Stimulated activated CD8-positive, alpha-beta memory T cell treated with anti-CD3 and anti-CD28 coated beads, Interleukin-15, amount 100 ng/mL, for 1 hour (primary cell): ENCODE measurements around the gene GRID1.
"Not testable (repeated sequence)": the region's sequence is repeated elsewhere in the genome, so short reads cannot be mapped to it uniquely, and the experiment has no call there.

Experiments used
- DNase-seq: peaks from one replicate; pipeline ENCODE4 v3.0.0-alpha.2; 2020; ENCODE audit warnings: low read depth

The GRID1 gene

DNA sequence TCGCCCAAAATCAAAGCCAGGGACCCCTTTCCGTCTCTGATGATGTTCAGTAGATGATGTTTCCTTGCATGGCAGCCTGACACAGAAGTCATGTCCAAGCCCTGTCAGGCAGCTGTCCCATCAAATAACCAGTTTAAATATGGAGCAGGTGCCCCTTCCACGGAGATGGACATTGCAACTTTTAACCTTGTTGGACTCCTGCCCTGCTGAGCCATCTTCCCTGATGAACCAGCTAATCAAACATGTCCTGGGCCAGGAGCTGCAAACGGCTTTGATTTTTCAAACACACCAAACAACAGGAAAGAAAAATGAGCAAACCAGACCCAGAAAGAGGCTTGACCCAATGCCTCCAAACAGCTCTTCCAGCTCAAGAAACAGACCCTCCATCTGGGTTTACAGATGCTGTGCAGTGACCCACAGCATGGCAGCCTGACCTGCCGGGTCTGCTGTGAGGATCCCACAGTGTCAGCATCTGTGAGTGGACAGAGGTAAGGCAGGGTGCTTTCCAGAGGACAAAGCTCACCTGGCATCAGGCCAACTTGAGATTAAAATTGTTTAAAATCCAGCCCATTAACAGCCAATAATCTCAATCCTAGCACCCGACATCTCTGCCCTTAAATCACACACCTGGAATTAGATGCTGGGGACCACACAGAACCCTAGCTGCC, 372.6 kb downstream of the GRID1 start:
- no peak for DNase-seq

DNA sequence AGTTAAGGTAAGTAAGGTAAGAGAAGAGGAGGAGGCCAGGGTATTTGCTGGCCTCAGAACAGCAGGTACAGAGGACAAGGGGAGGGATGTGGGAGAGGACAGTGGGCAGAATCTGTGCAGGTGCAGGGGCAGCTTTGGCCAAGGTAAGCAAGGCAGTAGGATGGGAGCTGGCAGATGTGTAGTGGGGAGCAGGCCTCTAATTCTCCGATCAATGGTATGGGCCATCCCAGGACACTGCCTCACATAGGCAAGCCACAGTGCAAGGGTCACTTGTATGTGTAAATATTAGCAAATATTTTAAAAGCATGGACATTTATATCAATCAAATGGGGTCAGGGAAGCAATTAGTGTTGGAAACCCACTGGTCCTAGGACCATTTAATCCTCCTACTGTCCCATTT, 373.5 kb downstream of the GRID1 start:
- DNase-seq, result no peak

DNA sequence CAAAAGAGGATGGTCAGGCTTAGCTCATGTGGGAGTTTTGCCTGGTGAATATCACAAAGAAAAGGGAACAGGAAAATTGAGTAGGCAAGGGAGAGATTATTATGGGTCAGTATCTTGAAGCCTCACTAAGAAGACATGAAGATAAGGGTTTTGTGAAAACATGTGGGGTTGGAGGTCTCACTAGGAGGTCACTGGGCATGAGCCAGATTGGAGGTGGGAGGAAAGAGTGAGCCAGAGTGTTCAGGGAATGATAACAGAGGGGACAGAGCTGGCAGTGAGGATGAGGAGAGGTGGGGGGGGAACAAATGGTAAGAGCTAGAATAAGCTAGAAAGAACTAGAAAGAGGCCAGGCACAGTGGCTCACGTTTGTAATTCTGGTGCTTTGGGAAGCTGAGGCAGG, 374.3 kb downstream of the GRID1 start:
- DNase-seq, result no peak

DNA sequence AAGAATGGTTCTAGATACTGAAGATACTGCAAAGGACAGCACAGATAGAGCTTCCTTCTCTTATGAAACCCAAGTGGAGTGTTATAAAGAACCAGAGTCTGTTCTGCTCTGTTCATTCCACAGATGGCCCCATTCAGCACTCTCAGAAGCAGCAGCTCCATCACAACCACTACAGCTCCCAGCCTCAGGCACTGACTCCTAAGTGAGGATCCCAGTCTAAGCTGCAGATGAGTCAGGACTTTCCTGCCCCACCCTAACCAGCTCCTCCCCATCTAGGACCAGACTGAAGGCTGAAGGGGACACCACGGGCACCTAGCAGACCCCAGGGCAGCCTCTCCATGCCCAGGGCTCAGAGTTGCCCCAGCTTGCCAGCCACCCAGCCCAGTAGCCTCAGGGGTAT, 379.8 kb downstream of the GRID1 start:
- no peak for DNase-seq

DNA sequence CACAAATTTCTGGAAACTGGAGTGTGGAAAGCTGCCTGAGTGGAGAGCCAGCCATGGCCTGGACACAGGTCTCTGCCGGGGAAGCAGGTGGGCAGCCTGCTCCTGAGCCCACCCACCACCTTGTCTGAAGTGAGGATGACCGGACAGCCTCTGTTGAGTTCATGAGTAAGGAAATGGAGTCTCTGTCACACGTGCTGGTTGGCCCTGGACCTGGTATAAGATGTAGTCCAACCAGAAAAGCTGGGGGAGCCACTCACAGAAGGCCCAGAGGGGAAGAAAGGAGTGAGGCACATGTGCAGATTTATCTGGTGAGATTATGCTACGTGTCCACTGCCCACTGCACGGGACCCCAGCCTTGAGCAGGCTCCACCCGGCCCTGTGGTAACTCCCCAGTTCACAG, 383.5 kb downstream of the GRID1 start:
- DNase-seq, result no peak

DNA sequence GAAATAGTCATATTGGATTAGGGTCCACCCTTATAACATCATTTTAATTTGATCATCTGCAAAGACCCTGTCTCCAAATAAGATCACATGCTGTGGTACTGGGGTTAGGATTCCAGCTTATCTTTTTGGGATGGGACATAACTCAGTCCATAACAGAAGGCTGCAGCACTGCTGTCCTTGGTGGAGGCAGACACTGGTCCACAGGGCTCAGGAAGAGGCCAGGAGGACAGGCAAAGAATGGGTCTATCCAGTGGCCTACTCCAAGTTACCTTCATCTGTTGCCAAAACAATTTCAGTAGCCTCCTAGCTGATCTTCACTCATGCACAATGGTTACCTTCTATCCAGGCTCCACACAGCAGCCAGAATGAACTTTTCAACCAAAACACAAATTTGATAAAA, 387.0 kb downstream of the GRID1 start:
- DNase-seq, result no peak

DNA sequence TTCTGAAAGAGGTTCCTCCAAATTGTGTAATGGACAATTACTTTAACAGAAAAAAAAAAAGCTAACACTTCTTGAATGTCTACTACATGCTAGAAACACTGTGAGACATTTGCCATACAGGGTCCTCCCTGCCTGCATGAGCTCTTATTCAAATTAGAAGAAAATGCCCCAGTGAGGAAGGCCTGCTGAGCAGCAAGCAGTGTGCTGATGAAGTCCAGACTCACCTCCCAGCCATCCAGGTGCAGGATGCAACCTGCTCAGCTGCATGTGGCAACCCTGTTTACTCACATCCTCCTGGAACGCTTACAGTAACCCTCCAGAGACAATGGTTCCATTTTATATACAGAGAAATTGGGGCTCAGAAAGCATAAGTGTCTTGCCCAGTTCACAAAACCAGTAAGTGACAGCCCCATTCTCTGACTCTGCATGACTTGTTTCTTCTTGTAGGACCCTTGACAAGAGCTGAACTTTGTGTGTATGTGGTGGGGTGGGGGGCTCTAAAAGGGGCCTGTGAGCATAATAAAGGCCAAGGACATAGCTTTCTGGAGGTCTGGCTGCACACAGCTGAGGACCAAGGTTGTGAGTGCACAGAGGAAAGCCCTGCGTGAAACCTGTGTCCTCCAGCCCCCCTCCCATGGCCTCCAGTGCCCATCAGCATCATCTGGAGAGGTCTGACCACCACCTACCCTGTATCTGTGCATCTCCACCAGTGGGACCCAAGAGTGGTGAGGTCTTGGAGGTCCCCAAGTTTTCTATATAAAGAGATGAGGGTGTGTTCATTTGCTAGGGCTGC, 387.8 kb downstream of the GRID1 start:
- no peak for DNase-seq

DNA sequence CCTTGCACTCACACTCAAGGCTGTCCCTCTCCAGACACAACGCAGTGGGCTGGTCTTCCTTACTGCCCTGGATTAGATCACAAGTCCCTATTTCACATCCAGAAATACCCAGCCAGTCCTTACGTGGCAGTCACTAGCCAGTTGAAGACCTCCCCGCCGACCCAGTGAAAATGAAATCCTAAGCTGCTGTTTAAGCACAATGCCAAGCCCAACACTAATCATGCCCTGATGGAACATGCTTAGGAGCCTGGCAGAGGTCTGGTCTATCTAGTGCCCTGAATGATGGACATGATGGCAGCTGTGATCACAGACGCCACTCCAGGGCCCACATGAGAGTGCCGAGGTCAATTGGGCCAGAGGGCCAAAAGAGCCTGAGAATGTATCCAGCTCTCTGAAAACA, 389.0 kb downstream of the GRID1 start:
- no peak for DNase-seq

DNA sequence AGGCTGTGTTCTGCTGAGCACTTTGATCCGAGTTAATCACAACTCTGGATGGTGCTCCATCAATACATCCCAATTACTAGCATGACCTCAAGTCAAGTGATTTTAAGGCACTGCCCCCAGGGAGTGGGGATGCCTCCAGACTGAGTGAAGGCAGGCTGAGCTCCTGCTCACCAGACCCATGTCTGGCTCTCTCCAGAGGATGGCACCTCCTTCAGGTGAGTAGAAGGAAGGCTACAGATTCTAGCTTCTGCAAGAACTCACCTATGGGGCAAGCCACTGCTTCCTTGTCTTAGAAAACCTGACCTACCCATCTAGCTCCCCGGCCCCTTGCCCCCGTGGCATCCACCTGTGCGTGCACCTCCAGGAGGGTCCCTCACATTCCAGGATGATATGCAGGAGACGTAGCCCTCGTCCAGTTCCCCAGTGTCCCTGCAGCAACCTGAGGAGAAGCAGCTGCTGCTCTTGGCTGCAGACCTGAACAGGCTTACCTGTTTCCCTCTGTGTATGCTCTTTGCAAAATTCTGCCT, 390.3 kb downstream of the GRID1 start:
- DNase-seq, result no peak

DNA sequence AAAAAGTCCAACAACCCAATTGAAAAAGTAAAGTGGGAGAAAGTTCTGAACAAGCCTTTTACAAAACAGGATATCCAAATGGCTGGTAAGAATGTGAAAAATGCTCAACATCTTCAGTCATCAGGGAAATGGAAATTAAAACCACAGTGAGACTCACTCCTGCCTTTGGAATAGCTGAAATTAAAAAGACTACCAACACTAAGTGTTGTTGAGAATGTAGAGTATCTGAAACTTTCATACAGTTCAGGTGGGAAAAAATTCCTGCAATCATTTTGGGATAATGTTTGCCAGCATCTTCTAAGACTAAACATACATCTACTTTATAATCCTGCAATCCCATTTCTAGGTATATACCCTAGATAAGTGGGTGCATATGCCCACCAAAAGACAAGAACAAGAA, 395.1 kb downstream of the GRID1 start:
- DNase-seq, result no peak

DNA sequence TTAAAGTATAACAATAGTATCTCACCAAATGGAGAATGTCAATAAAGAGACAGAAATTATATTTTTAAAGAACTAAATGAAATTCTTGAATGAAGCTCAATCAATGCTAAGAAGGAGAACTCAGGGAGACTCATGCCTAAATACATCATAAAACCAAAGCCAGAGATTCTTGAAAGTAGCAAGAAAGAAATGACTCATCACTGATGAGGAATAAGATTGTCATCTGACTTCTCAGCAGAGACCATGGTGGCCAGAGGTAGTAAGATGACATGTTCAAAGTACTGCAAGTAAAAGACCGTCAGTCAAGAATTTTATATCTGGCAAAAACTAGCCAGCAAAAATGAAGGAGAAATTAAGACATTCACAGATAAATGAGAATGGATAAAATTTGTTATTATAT, 399.0 kb downstream of the GRID1 start:
- no peak for DNase-seq

DNA sequence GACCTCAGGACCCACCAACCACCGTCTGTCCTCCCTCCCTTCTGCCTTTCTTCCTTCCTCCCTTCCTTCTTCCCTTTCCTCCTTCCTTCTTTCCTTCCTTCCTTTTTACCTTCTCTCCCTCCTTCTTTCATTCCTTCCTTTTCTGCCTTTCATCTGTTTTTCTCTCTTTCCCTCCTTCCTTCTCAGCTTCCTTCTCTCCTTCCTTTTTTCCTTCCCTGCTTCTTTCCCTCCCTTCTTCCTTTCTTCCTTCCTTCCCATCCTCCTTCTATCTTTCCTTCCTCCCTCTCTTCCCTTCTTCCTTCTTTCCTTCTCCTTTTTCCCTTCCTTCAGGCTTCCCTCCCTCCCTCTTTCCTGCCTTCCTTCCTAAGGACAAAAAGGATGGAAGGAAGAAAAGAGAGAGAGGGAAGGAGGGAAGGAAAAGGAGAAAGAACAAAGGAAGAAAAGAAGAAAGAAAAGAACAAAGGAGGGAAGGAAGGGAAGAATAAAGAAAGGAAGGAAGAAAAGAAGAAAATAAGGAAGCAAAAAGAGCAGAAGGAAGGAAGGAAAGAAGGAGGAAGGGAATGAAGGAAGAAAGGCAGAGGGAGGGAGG, 405.0 kb downstream of the GRID1 start:
- no peak for DNase-seq

DNA sequence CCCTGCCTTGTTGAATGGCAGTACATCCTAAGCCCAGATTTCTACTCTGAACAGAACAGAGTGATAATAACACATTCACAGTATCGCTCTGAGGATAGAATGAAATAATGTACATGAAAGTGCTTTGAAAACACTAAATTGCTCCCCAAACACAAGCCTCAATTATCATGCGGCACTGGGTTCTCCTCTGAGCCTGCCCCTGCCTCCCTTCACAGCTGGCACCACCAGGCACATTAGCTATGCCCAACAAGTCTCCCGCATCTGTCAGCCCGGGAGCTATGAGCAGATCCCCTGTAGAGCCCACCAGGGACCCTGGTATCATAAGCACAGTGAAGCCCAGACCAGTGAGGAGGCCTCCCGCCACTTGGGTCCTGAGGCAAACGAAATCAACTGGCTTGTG, 405.5 kb downstream of the GRID1 start:
- no peak for DNase-seq

DNA sequence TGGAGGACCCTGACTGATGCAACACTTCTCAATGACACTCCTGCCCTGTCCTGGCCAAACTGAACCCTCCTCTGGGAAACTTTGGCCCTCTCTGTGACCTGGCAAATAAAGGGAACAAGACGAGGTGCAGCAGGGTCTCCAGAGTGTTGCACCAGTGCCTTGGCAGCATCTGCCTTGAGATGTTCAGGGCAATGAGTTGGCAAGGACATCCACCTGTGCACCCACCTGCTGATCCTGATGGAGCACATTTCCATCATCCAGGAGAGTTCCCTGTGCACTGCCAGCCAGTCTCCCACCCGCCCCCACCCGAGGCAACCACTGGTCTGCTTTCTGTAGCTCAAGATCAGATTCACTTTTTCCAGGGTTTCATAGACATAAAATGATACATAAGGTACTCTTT, 407.4 kb downstream of the GRID1 start:
- DNase-seq, result no peak

DNA sequence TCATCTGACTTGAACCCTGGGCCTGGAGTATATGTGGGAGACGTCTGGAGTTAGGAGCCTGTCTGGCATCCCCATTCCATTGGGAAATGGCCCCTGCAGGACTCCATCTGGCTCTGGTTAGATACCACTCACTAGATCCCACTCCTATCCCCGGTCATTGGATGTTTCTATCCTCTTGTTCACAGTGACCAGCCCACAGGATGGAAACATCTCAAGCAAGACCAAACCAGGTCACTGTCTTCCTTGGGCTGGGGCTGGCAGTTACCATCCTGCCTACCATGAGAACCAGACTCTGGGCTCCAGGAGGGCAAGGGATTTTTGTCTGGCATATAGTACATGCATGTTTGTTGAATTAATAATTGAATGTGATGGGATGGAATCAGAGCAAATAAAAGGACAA, 415.7 kb downstream of the GRID1 start:
- DNase-seq, result no peak

DNA sequence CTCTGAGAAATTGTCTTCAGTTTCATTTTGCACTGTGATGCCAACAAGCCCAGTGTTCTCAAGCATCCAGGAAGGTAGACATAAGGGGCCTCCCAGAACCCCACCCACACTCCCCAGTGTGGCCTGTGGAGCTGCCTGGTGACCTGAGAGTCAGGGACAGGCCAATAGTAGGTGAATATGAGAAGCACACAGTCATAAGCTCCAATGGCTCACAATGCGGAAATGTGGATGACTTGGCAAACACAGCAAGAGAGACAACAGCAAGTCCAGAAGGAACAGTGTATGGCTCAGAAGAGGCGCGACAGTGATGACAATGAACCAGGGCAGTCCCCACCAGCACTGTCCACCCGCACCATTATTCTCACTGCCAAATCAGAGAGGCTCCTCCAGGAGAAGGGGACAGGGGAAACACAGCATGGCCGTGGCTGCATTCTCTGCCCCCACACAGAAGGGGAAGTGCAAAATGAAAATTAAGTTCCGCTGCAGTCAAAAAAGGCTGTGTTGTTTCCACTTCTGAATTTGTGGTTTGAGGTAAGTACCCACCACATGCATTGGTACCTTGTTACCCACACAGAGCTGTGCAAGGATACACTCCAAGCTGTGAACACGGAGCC, 419.8 kb downstream of the GRID1 start:
- no peak for DNase-seq

DNA sequence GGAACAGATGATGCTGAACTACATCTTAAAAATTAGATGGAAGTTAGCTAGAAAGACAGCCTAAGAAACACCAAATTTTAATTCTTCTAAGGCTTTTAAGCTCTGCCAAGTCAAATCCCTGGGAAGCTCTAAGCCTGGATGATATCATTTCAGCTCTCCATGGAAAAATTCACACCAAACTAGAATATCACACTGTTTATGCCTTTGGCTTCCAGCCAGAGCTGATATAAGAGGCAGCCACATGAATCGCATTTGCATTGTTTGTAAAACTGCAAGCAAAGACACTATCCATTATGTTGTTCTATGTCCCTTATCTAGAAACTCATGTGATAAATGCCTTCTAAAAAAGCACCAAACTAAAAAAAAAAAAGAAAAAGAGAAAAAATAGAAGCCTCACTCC, 430.4 kb downstream of the GRID1 start:
- no peak for DNase-seq

DNA sequence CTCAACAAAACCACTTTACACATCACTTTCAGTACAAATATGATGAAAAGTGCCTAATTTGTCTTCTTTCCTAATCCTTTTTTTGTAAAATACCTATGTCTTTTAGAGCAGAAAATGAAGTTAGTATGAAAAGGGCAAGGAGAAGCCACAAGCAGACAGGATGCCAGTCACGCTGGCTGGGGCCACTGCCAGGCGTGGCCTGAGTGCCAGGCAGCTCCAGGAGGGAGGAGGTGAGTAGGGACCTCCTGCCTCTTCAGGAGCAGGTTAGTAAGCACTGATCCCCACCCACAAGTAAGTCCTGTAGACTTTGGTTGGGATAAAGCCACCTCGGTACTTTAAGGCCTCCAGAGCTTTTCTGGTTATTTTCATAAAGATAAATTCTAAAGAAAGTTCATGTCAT, 432.0 kb downstream of the GRID1 start:
- no peak for DNase-seq

DNA sequence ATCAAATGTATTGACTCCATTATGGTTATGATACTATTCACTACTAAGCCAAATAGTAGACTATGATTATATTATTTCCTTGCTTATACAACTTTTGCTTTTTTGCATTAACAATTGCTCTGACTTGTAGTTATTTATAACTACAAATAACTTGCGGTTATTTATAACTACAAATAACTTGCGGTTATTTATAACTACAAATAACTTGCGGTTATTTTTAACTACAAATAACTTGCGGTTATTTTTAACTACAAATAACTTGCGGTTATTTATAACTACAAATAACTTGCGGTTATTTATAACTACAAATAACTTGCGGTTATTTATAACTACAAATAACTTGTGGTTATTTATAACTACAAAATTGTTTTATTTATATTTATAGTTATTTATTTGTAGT, 436.6 kb downstream of the GRID1 start:
- not testable (repeated sequence) for DNase-seq

DNA sequence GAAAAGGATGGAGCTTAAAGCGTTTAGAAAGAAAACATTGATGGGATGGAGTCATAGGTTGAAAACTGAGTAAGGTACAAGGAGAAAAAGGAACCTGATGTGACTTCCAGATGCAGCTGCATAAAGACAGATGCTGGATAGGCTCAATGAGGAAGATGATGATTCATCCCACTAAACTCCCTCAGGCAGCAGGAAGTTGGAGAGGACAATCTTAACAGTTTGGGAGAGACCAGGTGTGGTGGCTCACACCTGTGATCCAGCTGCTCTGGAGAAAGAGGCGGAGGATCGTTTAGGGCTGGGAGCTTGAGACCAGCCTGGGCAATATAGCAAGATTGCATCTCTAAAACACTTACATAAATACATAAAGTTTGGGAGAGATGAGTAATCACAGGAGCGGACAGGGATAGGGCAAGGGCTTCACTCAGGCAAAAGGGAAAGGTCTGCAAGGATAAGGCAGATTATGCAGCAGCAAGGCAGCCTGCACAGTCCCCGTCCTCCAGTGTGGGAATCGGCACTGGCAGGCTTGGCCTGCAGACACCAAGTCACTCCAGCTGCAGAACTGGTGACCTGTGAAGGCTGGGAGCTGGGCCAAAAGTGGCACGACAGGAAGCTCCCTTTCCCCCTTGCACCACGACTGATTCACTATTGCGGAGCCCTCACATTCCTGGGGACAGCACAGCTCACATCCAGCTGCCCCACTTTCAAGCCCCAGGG, 438.5 kb downstream of the GRID1 start:
- DNase-seq, result no peak

DNA sequence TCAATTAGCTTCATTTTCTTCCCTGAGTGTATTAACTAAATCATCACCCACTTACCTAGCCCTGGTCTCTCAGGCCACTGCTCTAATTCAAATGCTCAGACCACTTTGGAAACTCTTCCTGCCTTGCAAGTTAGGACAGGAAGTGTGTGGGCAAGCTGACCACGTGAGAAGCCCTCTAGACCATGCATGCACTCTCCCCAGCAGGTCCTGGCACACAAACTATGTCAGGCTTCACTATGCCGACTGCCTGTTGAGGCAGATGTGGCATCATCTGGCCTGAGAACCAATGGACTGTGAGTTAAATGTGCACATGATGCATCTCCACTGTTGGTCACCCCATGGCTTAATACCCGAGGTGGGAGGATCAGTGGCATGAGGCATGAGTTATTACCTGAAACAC, 439.6 kb downstream of the GRID1 start:
- no peak for DNase-seq

DNA sequence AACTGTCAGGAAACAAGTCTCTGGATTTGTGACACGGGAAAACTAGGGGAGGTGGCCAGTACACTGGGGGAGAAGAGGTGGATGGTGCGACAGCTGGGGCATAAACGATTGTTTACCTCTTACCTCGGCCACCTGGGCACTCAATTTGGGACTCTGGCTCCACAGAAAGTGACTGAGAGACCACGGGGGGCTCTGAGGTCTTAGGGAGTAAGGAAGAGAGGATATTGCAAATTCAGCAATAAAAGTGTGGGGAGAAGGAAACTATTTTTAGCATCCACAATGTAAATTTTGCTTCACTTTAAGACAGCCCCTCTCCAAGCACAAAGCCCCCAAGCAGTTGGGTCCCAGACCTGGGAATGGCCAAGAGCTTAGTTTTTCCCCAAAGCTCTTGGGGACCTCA, 440.5 kb downstream of the GRID1 start:
- DNase-seq, result no peak
